ENCODE data around the gene TBC1D4.
"Not testable (repeated sequence)": the region's sequence is repeated elsewhere in the genome, so short reads cannot be mapped to it uniquely, and the experiment has no call there.

DNA sequence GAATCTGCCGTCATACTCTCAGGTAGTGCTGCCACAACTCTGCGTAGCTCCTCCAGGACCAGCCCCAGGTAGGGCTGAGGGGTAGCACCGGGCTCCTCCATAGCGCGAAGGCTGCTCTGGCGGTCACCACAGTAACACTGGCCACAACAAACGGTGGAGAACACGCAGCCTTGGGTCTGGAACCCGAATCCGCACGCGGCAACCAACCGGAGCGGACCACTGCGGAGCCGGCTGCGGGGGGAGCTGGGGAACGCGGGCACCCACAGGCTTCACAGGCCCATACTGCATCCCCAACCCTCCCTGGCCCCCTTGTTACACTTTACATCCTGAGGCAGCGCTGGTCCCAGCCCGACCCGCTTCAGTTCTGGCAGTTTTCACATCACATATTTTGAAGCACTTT, 241.7 kb downstream of the TBC1D4 start:
- not testable (repeated sequence) for TF ChIP-seq CTCF (conservative IDR thresholded peaks at IDR 0.05; ENCODE audit: low read depth in 2 of 2); EZH2 (IDR thresholded peaks at IDR 0.05; ENCODE audit: low read depth, unreplicated experiment); ZNF114 (CRISPR knock-in tag; IDR thresholded peaks at IDR 0.05); JUNB (IDR thresholded peaks at IDR 0.05; ENCODE audit: unreplicated experiment); POLR2AphosphoS5 (IDR thresholded peaks at IDR 0.05; ENCODE audit: low read depth); EZH2phosphoT487 (IDR thresholded peaks at IDR 0.05; ENCODE audit: unreplicated experiment)
- TF ChIP-seq, protein P1, sequence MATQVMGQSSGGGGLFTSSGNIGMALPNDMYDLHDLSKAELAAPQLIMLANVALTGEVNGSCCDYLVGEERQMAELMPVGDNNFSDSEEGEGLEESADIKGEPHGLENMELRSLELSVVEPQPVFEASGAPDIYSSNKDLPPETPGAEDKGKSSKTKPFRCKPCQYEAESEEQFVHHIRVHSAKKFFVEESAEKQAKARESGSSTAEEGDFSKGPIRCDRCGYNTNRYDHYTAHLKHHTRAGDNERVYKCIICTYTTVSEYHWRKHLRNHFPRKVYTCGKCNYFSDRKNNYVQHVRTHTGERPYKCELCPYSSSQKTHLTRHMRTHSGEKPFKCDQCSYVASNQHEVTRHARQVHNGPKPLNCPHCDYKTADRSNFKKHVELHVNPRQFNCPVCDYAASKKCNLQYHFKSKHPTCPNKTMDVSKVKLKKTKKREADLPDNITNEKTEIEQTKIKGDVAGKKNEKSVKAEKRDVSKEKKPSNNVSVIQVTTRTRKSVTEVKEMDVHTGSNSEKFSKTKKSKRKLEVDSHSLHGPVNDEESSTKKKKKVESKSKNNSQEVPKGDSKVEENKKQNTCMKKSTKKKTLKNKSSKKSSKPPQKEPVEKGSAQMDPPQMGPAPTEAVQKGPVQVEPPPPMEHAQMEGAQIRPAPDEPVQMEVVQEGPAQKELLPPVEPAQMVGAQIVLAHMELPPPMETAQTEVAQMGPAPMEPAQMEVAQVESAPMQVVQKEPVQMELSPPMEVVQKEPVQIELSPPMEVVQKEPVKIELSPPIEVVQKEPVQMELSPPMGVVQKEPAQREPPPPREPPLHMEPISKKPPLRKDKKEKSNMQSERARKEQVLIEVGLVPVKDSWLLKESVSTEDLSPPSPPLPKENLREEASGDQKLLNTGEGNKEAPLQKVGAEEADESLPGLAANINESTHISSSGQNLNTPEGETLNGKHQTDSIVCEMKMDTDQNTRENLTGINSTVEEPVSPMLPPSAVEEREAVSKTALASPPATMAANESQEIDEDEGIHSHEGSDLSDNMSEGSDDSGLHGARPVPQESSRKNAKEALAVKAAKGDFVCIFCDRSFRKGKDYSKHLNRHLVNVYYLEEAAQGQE (IDR thresholded peaks at IDR 0.05; ENCODE audit: unreplicated experiment), result not testable (repeated sequence)
